ENCODE data around the gene PIGH.
"Not testable (repeated sequence)": the region's sequence is repeated elsewhere in the genome, so short reads cannot be mapped to it uniquely, and the experiment has no call there.

GRCh38 chr14:67593650-67594049 is 6.4 kb downstream of the PIGH start:
- not testable (repeated sequence) for TF ChIP-seq ZNF274 (IDR thresholded peaks at IDR 0.05; ENCODE audit: low read depth, low read length); YY1 (IDR thresholded peaks at IDR 0.05; ENCODE audit: insufficient read depth, insufficient read length); SUZ12 (IDR thresholded peaks at IDR 0.05; ENCODE audit: extremely low read depth, insufficient read depth, insufficient read length)

All from NT2/D1 (cell line).